Astrocyte of the spinal cord (primary cell): ENCODE results near the gene PHLDB1.

Experiments
- DNase-seq: peaks from one replicate; pipeline ENCODE4 v3.0.0; 2011; ENCODE audit warnings: low read depth, low spot score
- H3K4me3 ChIP-seq: 2 replicates; pipeline ENCODE4 v1.5.1; 2011; ENCODE audit warnings: low read depth, mild to moderate bottlenecking, low read length, moderate library complexity
- CTCF ChIP-seq: IDR thresholded peaks from 2 replicates; pipeline ENCODE4 v1.5.1; 2012; ENCODE audit warnings: low read depth, mild to moderate bottlenecking, low read length, inconsistent platforms
- in situ Hi-C: cut with HindIII; loops from 2 replicates; pipeline ENCODE4 v1.10.0; 2017; ENCODE audit warnings: low sequenced_read_pairs

Gene PHLDB1

DNA sequence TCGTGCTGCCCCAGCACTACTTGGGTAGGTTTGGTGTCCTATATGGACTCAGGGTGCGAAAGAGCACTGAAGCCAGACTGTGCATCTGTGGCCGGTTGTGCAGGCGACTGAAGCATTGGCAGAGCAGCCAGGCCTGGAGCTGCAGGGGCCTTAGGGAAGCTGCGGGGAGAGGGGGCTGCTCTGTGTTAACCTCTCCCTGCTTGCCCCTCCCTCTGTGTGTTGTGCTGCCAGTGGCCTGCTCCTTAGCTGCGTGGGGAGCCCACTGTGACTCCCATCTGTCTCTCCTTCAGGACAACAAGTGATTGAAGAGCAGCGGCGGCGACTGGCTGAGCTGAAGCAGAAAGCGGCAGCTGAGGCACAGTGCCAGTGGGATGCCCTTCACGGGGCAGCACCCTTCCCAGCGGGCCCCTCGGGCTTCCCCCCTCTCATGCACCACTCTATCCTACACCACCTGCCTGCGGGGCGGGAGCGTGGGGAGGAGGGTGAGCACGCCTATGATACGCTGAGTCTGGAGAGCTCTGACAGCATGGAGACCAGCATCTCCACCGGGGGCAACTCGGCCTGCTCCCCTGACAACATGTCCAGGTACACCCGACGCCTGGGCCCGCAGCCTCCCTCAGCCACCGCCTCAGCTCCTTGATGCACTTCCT lies 37.8 kb downstream of the PHLDB1 start:
- DNase-seq: no peak
- in situ Hi-C loops: no loop called here
- H3K4me3 ChIP-seq: no peak overlapping the region
- no peak for TF ChIP-seq CTCF

GRCh38 chr11:118646393-118646792 lies 39.0 kb downstream of the PHLDB1 start:
- DNase-seq: no peak
- no peak for TF ChIP-seq CTCF
- in situ Hi-C loops: no loop called here
- no peak overlapping the region for H3K4me3 ChIP-seq

- no peak overlapping the region for H3K4me3 ChIP-seq
- no peak for DNase-seq
- no peak for TF ChIP-seq CTCF
- in situ Hi-C loops: no loop called here
Measured at GRCh38 chr11:118648291-118648690, 40.9 kb downstream of the PHLDB1 start.

GRCh38 chr11:118649941-118650340 lies 42.5 kb downstream of the PHLDB1 start:
- in situ Hi-C loops: no loop called here
- no peak overlapping the region for H3K4me3 ChIP-seq
- no peak for TF ChIP-seq CTCF
- no peak for DNase-seq

- no peak for DNase-seq
- in situ Hi-C loops: no loop called here
- no peak for TF ChIP-seq CTCF
- no peak overlapping the region for H3K4me3 ChIP-seq
Measured at GRCh38 chr11:118650366-118650765, 43.0 kb downstream of the PHLDB1 start.

DNA sequence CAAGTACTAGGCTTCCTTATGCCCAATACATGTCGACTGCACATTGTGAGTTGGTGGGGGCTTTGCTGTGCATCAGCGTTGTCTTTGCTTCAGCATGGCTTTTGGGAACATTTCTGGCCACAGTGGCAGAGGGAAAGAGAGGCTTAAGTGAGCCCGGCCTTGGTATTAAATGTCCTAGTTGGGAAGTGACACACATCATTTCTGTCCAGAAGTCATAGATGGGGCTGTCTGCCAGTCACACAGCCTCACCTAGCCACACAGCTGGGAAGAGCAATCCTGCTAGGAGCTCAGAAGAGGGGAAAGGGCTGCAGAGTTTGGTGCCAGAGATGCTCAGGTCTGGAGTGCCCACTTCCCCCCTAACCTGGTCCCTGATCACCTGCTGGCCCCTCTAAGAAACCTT lies 44.4 kb downstream of the PHLDB1 start:
- TF ChIP-seq CTCF: no peak
- in situ Hi-C loops: no loop called here
- no peak overlapping the region for H3K4me3 ChIP-seq
- DNase-seq: no peak

GRCh38 chr11:118652681-118653181 lies 45.3 kb downstream of the PHLDB1 start:
- no peak for TF ChIP-seq CTCF
- in situ Hi-C loops: no loop called here
- no peak for DNase-seq
- H3K4me3 ChIP-seq: no peak overlapping the region
